ENCODE measurements around the gene MS4A10.

GRCh38 chr11:60765355-60765754 lies 19.8 kb upstream of the MS4A10 start:
- TF ChIP-seq POLR2A (IDR thresholded peaks at IDR 0.05), result no peak
- TF ChIP-seq CTCF (IDR thresholded peaks at IDR 0.05), result no peak
